Trophoblast cell (in vitro differentiated cells and primary cell): ENCODE results near the gene ALKBH7.

Experiments
- DNase-seq, 2 donors: peaks; one replicate each; pipeline ENCODE4 v3.0.0-alpha.2; 2016
- H2AFZ ChIP-seq: 2 replicates; pipeline ENCODE4 v1.6.1; 2013; ENCODE audit warnings: low read length, moderate library complexity, mild to moderate bottlenecking; ENCODE audit not compliant: insufficient read depth, poor library complexity
- H2AK5ac ChIP-seq: 2 replicates; pipeline ENCODE4 v1.6.1; 2013; ENCODE audit warnings: mild to moderate bottlenecking, low read length
- H2BK120ac ChIP-seq: 2 replicates; pipeline ENCODE4 v1.6.1; 2013; ENCODE audit warnings: low read length, mild to moderate bottlenecking, moderate library complexity; ENCODE audit not compliant: insufficient read depth, poor library complexity
- H2BK12ac ChIP-seq: 2 replicates; pipeline ENCODE4 v1.6.1; 2013; ENCODE audit warnings: mild to moderate bottlenecking, low read length, moderate library complexity
- H2BK5ac ChIP-seq: 2 replicates; pipeline ENCODE4 v1.6.1; 2013; ENCODE audit warnings: low read length, low read depth, moderate library complexity, mild to moderate bottlenecking; ENCODE audit not compliant: poor library complexity
- H3K14ac ChIP-seq: 2 replicates; pipeline ENCODE4 v1.6.1; 2013; ENCODE audit warnings: mild to moderate bottlenecking, low read length
- H3K18ac ChIP-seq: 2 replicates; pipeline ENCODE4 v1.6.1; 2013; ENCODE audit warnings: mild to moderate bottlenecking, low read length
- H3K23ac ChIP-seq: 2 replicates; pipeline ENCODE4 v1.6.1; 2013; ENCODE audit warnings: low read length
- H3K27ac ChIP-seq: 2 replicates; pipeline ENCODE4 v1.5.1; 2013; ENCODE audit warnings: low read depth, mild to moderate bottlenecking, inconsistent platforms, low read length, moderate library complexity
- H3K27me3 ChIP-seq: 2 replicates; pipeline ENCODE4 v1.6.1; 2013; ENCODE audit warnings: inconsistent platforms, mild to moderate bottlenecking, low read length, moderate library complexity; ENCODE audit not compliant: insufficient read depth
- H3K36me3 ChIP-seq, 2 experiments: 1 replicate in 1 of 2; 2 replicates in 1 of 2; pipeline ENCODE4 v1.6.1; 2013; ENCODE audit warnings: low read length in 2 of 2, mild to moderate bottlenecking in 2 of 2, moderate library complexity in 1 of 2; ENCODE audit not compliant: insufficient read depth in 2 of 2, control insufficient read depth in 1 of 2
- H3K4ac ChIP-seq: 2 replicates; pipeline ENCODE4 v1.6.1; 2013; ENCODE audit warnings: low read depth, mild to moderate bottlenecking, low read length, moderate library complexity
- H3K4me1 ChIP-seq, 2 experiments: 1 replicate in 1 of 2; 2 replicates in 1 of 2; pipeline ENCODE4 v1.6.1; 2013; ENCODE audit warnings: low read length in 2 of 2, mild to moderate bottlenecking in 2 of 2, moderate library complexity in 1 of 2; ENCODE audit not compliant: insufficient read depth in 2 of 2, control insufficient read depth in 1 of 2
- H3K4me2 ChIP-seq: 2 replicates; pipeline ENCODE4 v1.6.1; 2013; ENCODE audit warnings: inconsistent platforms, mild to moderate bottlenecking, low read length, moderate library complexity
- H3K4me3 ChIP-seq: 2 replicates; pipeline ENCODE4 v1.5.1; 2013; ENCODE audit warnings: mild to moderate bottlenecking, low read depth, low read length, inconsistent platforms
- H3K79me1 ChIP-seq: one replicate; pipeline ENCODE4 v1.6.1; 2013; ENCODE audit warnings: low read length
- H3K79me2 ChIP-seq: 2 replicates; pipeline ENCODE4 v1.6.1; 2013; ENCODE audit warnings: low read length, mild to moderate bottlenecking; ENCODE audit not compliant: control insufficient read depth, insufficient read depth, poor library complexity
- H3K9ac ChIP-seq: 2 replicates; pipeline ENCODE4 v1.6.1; 2013; ENCODE audit warnings: mild to moderate bottlenecking, low read length
- H3K9me3 ChIP-seq: 2 replicates; pipeline ENCODE4 v1.6.1; 2013; ENCODE audit warnings: low read depth, mild to moderate bottlenecking, control low read depth, inconsistent platforms, low read length; ENCODE audit not compliant: insufficient read depth
- H4K12ac ChIP-seq: 2 replicates; pipeline ENCODE4 v1.6.1; 2013; ENCODE audit warnings: low read depth, mild to moderate bottlenecking, low read length, moderate library complexity
- H4K8ac ChIP-seq: 2 replicates; pipeline ENCODE4 v1.6.1; 2013; ENCODE audit warnings: low read depth, mild to moderate bottlenecking, low read length, moderate library complexity
- H4K91ac ChIP-seq: one replicate; pipeline ENCODE4 v1.6.1; 2013; ENCODE audit warnings: low read depth, mild to moderate bottlenecking, low read length, moderate library complexity
- WGBS: extraction: QIAGEN DNeasy Blood & Tissue Kit; methylation state at CpG from one replicate; pipeline ENCODE4 v1.1.7; 2013; ENCODE audit warnings: missing lambda C conversion rate; ENCODE audit not compliant: insufficient read length, insufficient coverage; ENCODE audit errors: extremely low coverage; 5-methylcytosine and 5-hydroxymethylcytosine counted together

The ALKBH7 gene

GRCh38 chr19:6384381-6384780 is 11.8 kb downstream of the ALKBH7 start:
- no peaks in the 10 kb centered on the region for H3K27me3 ChIP-seq
- no peak overlapping the region for H2AK5ac ChIP-seq
- no peak overlapping the region for H4K91ac ChIP-seq
- no peak overlapping the region for H3K9ac ChIP-seq
- no peak overlapping the region for H3K4ac ChIP-seq
- H3K27ac ChIP-seq, result no peak overlapping the region
- no peak overlapping the region for H3K4me2 ChIP-seq
- no peak overlapping the region for H3K14ac ChIP-seq
- H4K8ac ChIP-seq, result no peak overlapping the region
- no peaks in the 10 kb centered on the region for H3K79me2 ChIP-seq
- H3K9me3 ChIP-seq, result peaks cover 9% of the 10 kb centered on the region
- no peak overlapping the region for H2BK5ac ChIP-seq
- WGBS, result no CpG with 5 or more reads among the region's 4 CpGs
- H3K79me1 ChIP-seq, result no peaks in the 10 kb centered on the region
- no peak overlapping the region for H2AFZ ChIP-seq
- H3K36me3 ChIP-seq, result peaks cover 83 to 87% of the 10 kb centered on the region in 2 experiments
- no peak overlapping the region for H3K4me3 ChIP-seq
- DNase-seq, result no peak
- no peak overlapping the region for H3K18ac ChIP-seq
- no peak overlapping the region for H2BK120ac ChIP-seq
- H2BK12ac ChIP-seq, result no peak overlapping the region
- no peak overlapping the region for H4K12ac ChIP-seq
- no peaks in the 10 kb centered on the region for H3K4me1 ChIP-seq
- no peak overlapping the region for H3K23ac ChIP-seq

- no peak overlapping the region for H2BK120ac ChIP-seq
- H3K79me1 ChIP-seq, result no peaks in the 10 kb centered on the region
- H3K4me1 ChIP-seq, result peaks cover 4% of the 10 kb centered on the region in 2 experiments
- H3K4ac ChIP-seq, result no peak overlapping the region
- H3K36me3 ChIP-seq, result peaks cover 67 to 71% of the 10 kb centered on the region in 2 experiments
- no peak overlapping the region for H3K23ac ChIP-seq
- no peak overlapping the region for H3K14ac ChIP-seq
- H4K91ac ChIP-seq, result no peak overlapping the region
- no peak overlapping the region for H4K8ac ChIP-seq
- DNase-seq, result no peak
- no peak overlapping the region for H3K4me2 ChIP-seq
- no peaks in the 10 kb centered on the region for H3K27me3 ChIP-seq
- H2AFZ ChIP-seq, result no peak overlapping the region
- no peak overlapping the region for H3K27ac ChIP-seq
- no peak overlapping the region for H2BK5ac ChIP-seq
- no CpG with 5 or more reads among the region's 19 CpGs for WGBS
- peaks cover 1% of the 10 kb centered on the region for H3K9me3 ChIP-seq
- no peak overlapping the region for H3K18ac ChIP-seq
- H3K9ac ChIP-seq, result no peak overlapping the region
- H2BK12ac ChIP-seq, result no peak overlapping the region
- peaks cover 3% of the 10 kb centered on the region for H3K79me2 ChIP-seq
- H4K12ac ChIP-seq, result no peak overlapping the region
- no peak overlapping the region for H3K4me3 ChIP-seq
- H2AK5ac ChIP-seq, result no peak overlapping the region
Observed at GRCh38 chr19:6387372-6387771, 14.8 kb downstream of the ALKBH7 start.

- H3K4ac ChIP-seq, result peak overlapping the region; percentile 96
- peak overlapping the region; percentile 40 for H2BK12ac ChIP-seq
Observed at GRCh38 chr19:6392221-6393073, 19.9 kb downstream of the ALKBH7 start.

GRCh38 chr19:6393074-6393982 is 20.7 kb downstream of the ALKBH7 start, which contains the start of gene GTF2F1:
TSS of gene GTF2F1 (minus strand) at chr19:6393164. CDS start at chr19:6392995, 169 bp downstream.
- H2AK5ac ChIP-seq, result peak within 1 kb of the TSS; percentile 88
- peak within 1 kb of the TSS; percentile 62 for H2BK12ac ChIP-seq
- WGBS, result no CpG with 5 or more reads among the region's 69 CpGs
- peak within 1 kb of the TSS; percentile 65 for H3K9ac ChIP-seq
- peak within 1 kb of the TSS; percentile 85 for H3K4me3 ChIP-seq
- DNase-seq, result peak; percentile 90 to 92
- H4K8ac ChIP-seq, result peak within 1 kb of the TSS; percentile 96
- H3K4me2 ChIP-seq, result peak within 1 kb of the TSS; percentile 85
- no peaks in the 10 kb centered on the region for H3K27me3 ChIP-seq
- peak within 1 kb of the TSS; percentile 68 for H2BK5ac ChIP-seq
- H3K9me3 ChIP-seq, result no peaks in the 10 kb centered on the region
- H3K79me2 ChIP-seq, result peaks cover 15% of the 10 kb centered on the region
- H4K12ac ChIP-seq, result peak within 1 kb of the TSS; percentile 91
- peak within 1 kb of the TSS; percentile 91 for H3K14ac ChIP-seq
- peak within 1 kb of the TSS; percentile 95 for H3K18ac ChIP-seq
- H3K36me3 ChIP-seq, result peaks cover 22% of the 10 kb centered on the region in 2 experiments
- H2AFZ ChIP-seq, result peak within 1 kb of the TSS; percentile 82
- H3K79me1 ChIP-seq, result peaks cover 17% of the 10 kb centered on the region
- H3K4me1 ChIP-seq, result peaks cover 10 to 12% of the 10 kb centered on the region in 2 experiments
- peak within 1 kb of the TSS; percentile 91 for H2BK120ac ChIP-seq
- H3K27ac ChIP-seq, result peak within 1 kb of the TSS; percentile 82
- H3K23ac ChIP-seq, result no peak within 1 kb of the TSS
- peak within 1 kb of the TSS; percentile 96 for H3K4ac ChIP-seq
- peak within 1 kb of the TSS; percentile 88 for H4K91ac ChIP-seq

More at GRCh38 chr19:6392221-6393073, 19.9 kb downstream of the ALKBH7 start:
- Histone ChIP-seq H3K79me1 (peaks cover 17% of the 10 kb centered on the region), H3K23ac (no peak overlapping the region), H2AK5ac (peak overlapping the region; percentile 88), H4K8ac (peak overlapping the region; percentile 93), H3K27ac (peak overlapping the region; percentile 55), H3K79me2 (peaks cover 15% of the 10 kb centered on the region), H3K9me3 (peaks cover 1% of the 10 kb centered on the region), H3K14ac (peak overlapping the region; percentile 91), H3K9ac (peak overlapping the region; percentile 65), H4K91ac (peak overlapping the region; percentile 75), H3K18ac (peak overlapping the region; percentile 95), H3K4me1 (peaks cover 10 to 12% of the 10 kb centered on the region in 2 experiments), H3K36me3 (peaks cover 29% of the 10 kb centered on the region in 2 experiments), H2AFZ (peak overlapping the region; percentile 77), H2BK5ac (peak overlapping the region; percentile 49), H4K12ac (peak overlapping the region; percentile 91), H3K4me2 (peak overlapping the region; percentile 85), H3K27me3 (no peaks in the 10 kb centered on the region), H2BK120ac (peak overlapping the region; percentile 74), H3K4me3 (peak overlapping the region; percentile 85)
- DNase-seq, result no peak
- no CpG with 5 or more reads among the region's 30 CpGs for WGBS
